Activated CD4-positive, CD25-positive, alpha-beta regulatory T cell treated with anti-CD3 and anti-CD28 coated beads, Interleukin-2, amount 50 U/mL, for 16 hours (primary cell): ENCODE results near the gene DDC.

Source experiments
- DNase-seq: peaks from one replicate; pipeline ENCODE4 v3.0.0-alpha.2; 2020; ENCODE audit warnings: low read depth, low spot score

The DDC gene

GRCh38 chr7:50416527-50417182 is 148.6 kb downstream of the DDC start:
- no peak for DNase-seq

GRCh38 chr7:50415844-50416364 is 149.3 kb downstream of the DDC start:
- no peak for DNase-seq

- no peak for DNase-seq
These were observed 151.6 kb downstream of the DDC start for GRCh38 chr7:50413561-50413960.

GRCh38 chr7:50412973-50413372 is 152.2 kb downstream of the DDC start:
- no peak for DNase-seq

GRCh38 chr7:50411332-50411731 is 153.9 kb downstream of the DDC start:
- no peak for DNase-seq

- no peak for DNase-seq
These were observed 155.1 kb downstream of the DDC start for GRCh38 chr7:50409856-50410745.
